Liver (tissue), 9 donors: ENCODE measurements around the gene NQO2. TPM values are rescaled to one million over a fixed set of nuclear protein-coding genes. Genes with fewer than 3 reads are reported as not detected.

ENCODE experiments used
- DNase-seq: peaks from one replicate; pipeline ENCODE4 v3.0.0-alpha.2; 2017; ENCODE audit warnings: low spot score
- H3K27ac ChIP-seq, 2 donors: one replicate each; pipeline ENCODE4 v1.7.0; 2013; ENCODE audit warnings: inconsistent platforms in 2 of 2, low read length in 2 of 2, control low read depth in 1 of 2, low read depth in 1 of 2, mild to moderate bottlenecking in 1 of 2
- H3K27me3 ChIP-seq, 4 donors: one replicate each; pipeline versions ENCODE4 v1.6.1 to v1.7.0; 2013; ENCODE audit warnings: low read length in 3 of 4, inconsistent platforms in 1 of 4, mild to moderate bottlenecking in 1 of 4, moderate library complexity in 1 of 4; ENCODE audit not compliant: control insufficient read depth in 4 of 4, insufficient read depth in 4 of 4
- H3K36me3 ChIP-seq, 4 donors: one replicate each; pipeline versions ENCODE4 v1.6.1 to v1.7.0; 2013; ENCODE audit warnings: low read length in 3 of 4, mild to moderate bottlenecking in 3 of 4, low read depth in 1 of 4, moderate library complexity in 1 of 4; ENCODE audit not compliant: control insufficient read depth in 4 of 4, insufficient read depth in 3 of 4
- H3K4me1 ChIP-seq, 4 donors: one replicate each; pipeline versions ENCODE4 v1.6.1 to v1.7.0; 2013; ENCODE audit warnings: low read length in 3 of 4, mild to moderate bottlenecking in 3 of 4, moderate library complexity in 1 of 4; ENCODE audit not compliant: control insufficient read depth in 4 of 4, insufficient read depth in 4 of 4
- H3K4me3 ChIP-seq, 3 donors: one replicate each; pipeline versions ENCODE4 v1.6.1 to v1.7.0; 2013; ENCODE audit warnings: low read length in 3 of 3, control low read depth in 1 of 3, low read depth in 1 of 3, mild to moderate bottlenecking in 1 of 3
- H3K9ac ChIP-seq, 2 donors: one replicate each; pipeline ENCODE4 v1.7.0; 2013; ENCODE audit warnings: low read length in 2 of 2, mild to moderate bottlenecking in 2 of 2, moderate library complexity in 2 of 2, control low read depth in 1 of 2, low read depth in 1 of 2
- H3K9me3 ChIP-seq, 4 donors: one replicate each; pipeline versions ENCODE4 v1.6.1 to v1.7.0; 2013; ENCODE audit warnings: low read length in 3 of 4; ENCODE audit not compliant: control insufficient read depth in 4 of 4
- ATF3 ChIP-seq: IDR thresholded peaks from 2 replicates; pipeline ENCODE4 v1.6.1; 2016; ENCODE audit warnings: antibody characterized with exemption
- CTCF ChIP-seq: fragments of 150-350 bp; IDR thresholded peaks from 2 replicates; pipeline ENCODE4 v1.5.1; 2017; ENCODE audit warnings: improper control_type of control experiment, low read depth, low read length; ENCODE audit not compliant: missing input control
- FOXA1 ChIP-seq: IDR thresholded peaks from 2 replicates; pipeline ENCODE4 v1.6.1; 2016; ENCODE audit warnings: antibody characterized with exemption
- FOXA2 ChIP-seq: IDR thresholded peaks from 2 replicates; pipeline ENCODE4 v1.6.1; 2016; ENCODE audit warnings: antibody characterized with exemption
- GABPA ChIP-seq, 2 donors: IDR thresholded peaks in 1 of 2; conservative IDR thresholded peaks in 1 of 2; 2 replicates each; pipeline ENCODE4 v1.6.1; 2016; ENCODE audit warnings: antibody characterized with exemption in 2 of 2, mild to moderate bottlenecking in 1 of 2, moderate library complexity in 1 of 2
- HNF4A ChIP-seq, 2 donors: conservative IDR thresholded peaks; 2 replicates each; pipeline ENCODE4 v1.6.1; 2016; ENCODE audit warnings: antibody characterized with exemption in 2 of 2, mild to moderate bottlenecking in 2 of 2
- HNF4G ChIP-seq: IDR thresholded peaks from 2 replicates; pipeline ENCODE4 v1.6.1; 2016; ENCODE audit warnings: antibody characterized with exemption
- JUND ChIP-seq, 2 donors: IDR thresholded peaks; 2 replicates each; pipeline ENCODE4 v1.6.1; 2016; ENCODE audit warnings: antibody characterized with exemption in 2 of 2
- MAX ChIP-seq: IDR thresholded peaks from 2 replicates; pipeline ENCODE4 v1.6.1; 2016; ENCODE audit warnings: antibody characterized with exemption
- NR2F2 ChIP-seq: IDR thresholded peaks from 2 replicates; pipeline ENCODE4 v1.6.1; 2016; ENCODE audit warnings: antibody characterized with exemption
- RAD21 ChIP-seq, 2 donors: IDR thresholded peaks; 2 replicates each; pipeline ENCODE4 v1.6.1; 2016; ENCODE audit warnings: antibody characterized with exemption in 2 of 2, mild to moderate bottlenecking in 2 of 2
- REST ChIP-seq: IDR thresholded peaks from 2 replicates; pipeline ENCODE4 v1.6.1; 2016; ENCODE audit warnings: antibody characterized with exemption, mild to moderate bottlenecking
- RXRA ChIP-seq, 2 donors: IDR thresholded peaks; 2 replicates each; pipeline ENCODE4 v1.6.1; 2017 to 2018; ENCODE audit warnings: antibody characterized with exemption in 2 of 2, mild to moderate bottlenecking in 1 of 2
- SP1 ChIP-seq: IDR thresholded peaks from 2 replicates; pipeline ENCODE4 v1.6.1; 2018; ENCODE audit warnings: antibody characterized with exemption, mild to moderate bottlenecking
- TAF1 ChIP-seq: conservative IDR thresholded peaks from 2 replicates; pipeline ENCODE4 v1.6.1; 2016; ENCODE audit warnings: antibody characterized with exemption, mild to moderate bottlenecking
- YY1 ChIP-seq: IDR thresholded peaks from 2 replicates; pipeline ENCODE4 v1.6.1; 2016; ENCODE audit warnings: antibody characterized with exemption, mild to moderate bottlenecking
- ZBTB33 ChIP-seq: IDR thresholded peaks from 2 replicates; pipeline ENCODE4 v1.6.1; 2016; ENCODE audit warnings: antibody characterized with exemption
- WGBS: extraction: QIAGEN DNeasy Blood & Tissue Kit; methylation state at CpG from one replicate; pipeline ENCODE4 v1.1.7; 2013; 5-methylcytosine and 5-hydroxymethylcytosine counted together
- polyA plus RNA-seq, 2 donors: library from polyadenylated mRNA; stranded (reverse) in 1 of 2; unstranded in 1 of 2; fragments of 200-250 nt in 1 of 2; fragments of >200 nt in 1 of 2; fragmentation: Nextera tagmentation in 1 of 2; extraction: Ambion mirVana in 1 of 2; gene quantifications; one replicate each; pipeline versions ENCODE4 v1.2.1 to v1.2.3, GENCODE V29; 2013 to 2015
- total RNA-seq, 2 donors: library from RNA; depleted of rRNA; stranded (reverse); fragments of >200 nt; gene quantifications; one replicate each; pipeline ENCODE4 v1.2.3, GENCODE V29; 2014
- donor health status: healthy.
- donor health status: healthy.
- donor health status: healthy.
- donor health status: healthy.
- donor health status: healthy.

NQO2 gene
- total and polyA plus RNA-seq, 4 donors, result 11.5 to 127 (median 92.7) TPM

- DNase-seq, result no peak
- no peak overlapping the region for H3K27ac ChIP-seq
- no peaks in the 10 kb centered on the region for H3K9me3 ChIP-seq
- H3K4me1 ChIP-seq, result peaks cover 0 to 14% (median 8%) of the 10 kb centered on the region in 4 donors
- WGBS, result 96% methylated on average over 8 of the region's 8 CpGs
- H3K36me3 ChIP-seq, result no peaks in the 10 kb centered on the region
- no peak overlapping the region for H3K4me3 ChIP-seq
- TF ChIP-seq REST (no peak), RAD21 (IDR thresholded peaks at IDR 0.05) (no peak), JUND (IDR thresholded peaks at IDR 0.05) (no peak), MAX (no peak), CTCF (no peak)
- no peak overlapping the region for H3K9ac ChIP-seq
- H3K27me3 ChIP-seq, result no peaks in the 10 kb centered on the region
These were observed 35.9 kb upstream of the NQO2 start for GRCh38 chr6:2963756-2964155.

GRCh38 chr6:2964793-2965505 lies 34.7 kb upstream of the NQO2 start:
- Histone ChIP-seq H3K27ac (no peak overlapping the region), H3K9ac (no peak overlapping the region), H3K4me3 (no peak overlapping the region), H3K4me1 (peaks cover 0 to 18% (median 13%) of the 10 kb centered on the region in 4 donors), H3K36me3 (no peaks in the 10 kb centered on the region), H3K9me3 (no peaks in the 10 kb centered on the region), H3K27me3 (no peaks in the 10 kb centered on the region)
- no peak for DNase-seq
- 92% methylated on average over 17 of the region's 17 CpGs for WGBS
- TF ChIP-seq HNF4G, result no peak
- TF ChIP-seq ZBTB33, result no peak
- no peak for TF ChIP-seq HNF4A (conservative IDR thresholded peaks at IDR 0.05)
- no peak for TF ChIP-seq GABPA (IDR thresholded peaks at IDR 0.05 in 1 of 2, conservative IDR thresholded peaks at IDR 0.05 in 1 of 2)
- TF ChIP-seq YY1, result no peak
- TF ChIP-seq NR2F2, result no peak
- TF ChIP-seq ATF3, result no peak
- no peak for TF ChIP-seq REST
- TF ChIP-seq FOXA2, result no peak
- TF ChIP-seq RXRA (IDR thresholded peaks at IDR 0.05), result no peak
- TF ChIP-seq FOXA1, result no peak
- TF ChIP-seq JUND (IDR thresholded peaks at IDR 0.05), result no peak
- no peak for TF ChIP-seq SP1
- TF ChIP-seq TAF1, result no peak
- TF ChIP-seq MAX, result no peak
- TF ChIP-seq RAD21 (IDR thresholded peaks at IDR 0.05), result no peak
- TF ChIP-seq CTCF, result no peak
